ENCODE data around the gene NET1.
A peak's percentile ranks its signal among the peaks of the same experiment; 100 is the strongest.

NET1 gene

GRCh38 chr10:5491477-5491876 is 79.1 kb downstream of the NET1 start:
- Histone ChIP-seq H3K4me1 (ENCODE audit: control insufficient read depth, low read depth, low read length) (peaks cover 6% of the 10 kb centered on the region), H2BK15ac (replicated peaks; ENCODE audit: low read depth) (no peak overlapping the region), H2BK120ac (ENCODE audit: low read depth, low read length) (no peak overlapping the region), H3K18ac (ENCODE audit: low read length) (no peak overlapping the region), H3K23ac (ENCODE audit: low read length) (no peak overlapping the region), H2AK5ac (ENCODE audit: low read length) (no peak overlapping the region), H2BK5ac (ENCODE audit: low read length) (no peak overlapping the region), H3K4ac (ENCODE audit: low read depth, low read length) (no peak overlapping the region), H3K27me3 (ENCODE audit: insufficient read depth, low read length, poor library complexity) (no peaks in the 10 kb centered on the region), H3K56ac (ENCODE audit: low read length) (no peak overlapping the region), H3K9ac (ENCODE audit: low read length) (no peak overlapping the region), H3K79me2 (ENCODE audit: control insufficient read depth, insufficient read depth, low read length) (no peaks in the 10 kb centered on the region), H3K27ac (ENCODE audit: low read depth, low read length) (no peak overlapping the region), H4K8ac (ENCODE audit: low read depth, low read length) (no peak overlapping the region), H3K4me2 (ENCODE audit: low read length) (no peak overlapping the region), H4K5ac (ENCODE audit: low read length) (no peak overlapping the region), H3K36me3 (ENCODE audit: control insufficient read depth, insufficient read depth, low read length) (no peaks in the 10 kb centered on the region), H3K79me1 (ENCODE audit: low read length) (no peaks in the 10 kb centered on the region), H3K4me3 (ENCODE audit: low read length) (no peak overlapping the region)
- DNase-seq = no peak
- WGBS (ENCODE audit: extremely low coverage, insufficient coverage, low lambda C conversion rate) = no CpG with 5 or more reads among the region's 7 CpGs

GRCh38 chr10:5492322-5492855 is 80.0 kb downstream of the NET1 start:
- H2BK5ac ChIP-seq (ENCODE audit: low read length) = no peak overlapping the region
- no peak overlapping the region for H3K18ac ChIP-seq (ENCODE audit: low read length)
- no peak overlapping the region for H3K9ac ChIP-seq (ENCODE audit: low read length)
- H3K27ac ChIP-seq (ENCODE audit: low read depth, low read length) = no peak overlapping the region
- no peak overlapping the region for H4K8ac ChIP-seq (ENCODE audit: low read depth, low read length)
- no peaks in the 10 kb centered on the region for H3K4me1 ChIP-seq (ENCODE audit: control insufficient read depth, low read depth, low read length)
- H3K79me1 ChIP-seq (ENCODE audit: low read length) = no peaks in the 10 kb centered on the region
- H3K23ac ChIP-seq (ENCODE audit: low read length) = no peak overlapping the region
- no peaks in the 10 kb centered on the region for H3K36me3 ChIP-seq (ENCODE audit: control insufficient read depth, insufficient read depth, low read length)
- no peak overlapping the region for H3K56ac ChIP-seq (ENCODE audit: low read length)
- no peak overlapping the region for H3K4ac ChIP-seq (ENCODE audit: low read depth, low read length)
- no peak overlapping the region for H2BK15ac ChIP-seq (replicated peaks; ENCODE audit: low read depth)
- WGBS (ENCODE audit: extremely low coverage, insufficient coverage, low lambda C conversion rate) = no CpG with 5 or more reads among the region's 4 CpGs
- DNase-seq = no peak
- no peak overlapping the region for H3K4me3 ChIP-seq (ENCODE audit: low read length)
- no peak overlapping the region for H2AK5ac ChIP-seq (ENCODE audit: low read length)
- no peaks in the 10 kb centered on the region for H3K27me3 ChIP-seq (ENCODE audit: insufficient read depth, low read length, poor library complexity)
- no peaks in the 10 kb centered on the region for H3K79me2 ChIP-seq (ENCODE audit: control insufficient read depth, insufficient read depth, low read length)
- no peak overlapping the region for H2BK120ac ChIP-seq (ENCODE audit: low read depth, low read length)
- H4K5ac ChIP-seq (ENCODE audit: low read length) = no peak overlapping the region
- no peak overlapping the region for H3K4me2 ChIP-seq (ENCODE audit: low read length)

DNA sequence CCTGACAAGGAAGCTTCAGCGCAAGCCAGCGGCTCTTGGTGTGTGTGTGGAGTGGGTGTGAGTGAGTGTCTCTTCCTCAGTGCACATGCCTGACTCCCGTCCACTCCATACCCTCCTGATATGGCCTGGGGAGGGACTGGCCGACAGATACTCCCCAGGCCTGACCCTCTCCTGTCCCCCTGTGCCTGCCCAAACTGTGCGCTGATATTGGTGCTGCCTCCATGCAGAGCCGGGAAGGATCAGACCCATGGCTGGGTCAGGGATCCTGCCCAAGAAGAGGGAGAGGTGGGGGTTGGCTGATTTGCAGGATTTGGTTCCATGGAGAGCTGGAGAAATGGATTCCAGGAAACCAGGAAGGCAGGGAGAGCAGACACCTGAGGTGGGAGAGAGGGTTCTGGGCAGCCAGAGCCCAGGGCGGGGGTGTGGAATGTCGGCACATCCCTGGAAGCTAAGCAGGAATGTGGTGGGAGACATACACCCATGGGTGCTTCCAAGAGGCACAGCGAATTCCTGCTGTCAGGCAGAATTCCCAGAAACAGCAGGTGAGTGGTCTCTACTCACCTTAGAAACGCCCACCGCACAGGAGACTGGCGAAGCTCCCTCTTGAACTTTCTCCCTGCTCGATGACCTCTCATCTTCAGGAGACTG is 80.7 kb downstream of the NET1 start:
- no peaks in the 10 kb centered on the region for H3K79me1 ChIP-seq (ENCODE audit: low read length)
- no peak overlapping the region for H3K27ac ChIP-seq (ENCODE audit: low read depth, low read length)
- no peaks in the 10 kb centered on the region for H3K27me3 ChIP-seq (ENCODE audit: insufficient read depth, low read length, poor library complexity)
- H2BK120ac ChIP-seq (ENCODE audit: low read depth, low read length) = no peak overlapping the region
- no peak overlapping the region for H4K5ac ChIP-seq (ENCODE audit: low read length)
- H3K4me2 ChIP-seq (ENCODE audit: low read length) = no peak overlapping the region
- H2AK5ac ChIP-seq (ENCODE audit: low read length) = no peak overlapping the region
- no peaks in the 10 kb centered on the region for H3K4me1 ChIP-seq (ENCODE audit: control insufficient read depth, low read depth, low read length)
- no peak overlapping the region for H3K4ac ChIP-seq (ENCODE audit: low read depth, low read length)
- no peak for DNase-seq
- H3K23ac ChIP-seq (ENCODE audit: low read length) = no peak overlapping the region
- no peaks in the 10 kb centered on the region for H3K79me2 ChIP-seq (ENCODE audit: control insufficient read depth, insufficient read depth, low read length)
- H2BK5ac ChIP-seq (ENCODE audit: low read length) = no peak overlapping the region
- no peaks in the 10 kb centered on the region for H3K36me3 ChIP-seq (ENCODE audit: control insufficient read depth, insufficient read depth, low read length)
- H3K4me3 ChIP-seq (ENCODE audit: low read length) = no peak overlapping the region
- peak overlapping the region; percentile 5 for H3K18ac ChIP-seq (ENCODE audit: low read length)
- no peak overlapping the region for H3K9ac ChIP-seq (ENCODE audit: low read length)
- H4K8ac ChIP-seq (ENCODE audit: low read depth, low read length) = no peak overlapping the region
- WGBS (ENCODE audit: extremely low coverage, insufficient coverage, low lambda C conversion rate) = no CpG with 5 or more reads among the region's 13 CpGs
- no peak overlapping the region for H2BK15ac ChIP-seq (replicated peaks; ENCODE audit: low read depth)
- H3K56ac ChIP-seq (ENCODE audit: low read length) = no peak overlapping the region

- Histone ChIP-seq H2BK15ac (replicated peaks; ENCODE audit: low read depth) (no peak overlapping the region), H3K36me3 (ENCODE audit: control insufficient read depth, insufficient read depth, low read length) (no peaks in the 10 kb centered on the region)
- no CpG with 5 or more reads among the region's 3 CpGs for WGBS (ENCODE audit: extremely low coverage, insufficient coverage, low lambda C conversion rate)
These were observed 81.3 kb downstream of the NET1 start for GRCh38 chr10:5493691-5494090.

GRCh38 chr10:5494611-5495010 is 82.3 kb downstream of the NET1 start:
- Histone ChIP-seq H3K36me3 (ENCODE audit: control insufficient read depth, insufficient read depth, low read length) (no peaks in the 10 kb centered on the region), H4K8ac (ENCODE audit: low read depth, low read length) (no peak overlapping the region), H3K56ac (ENCODE audit: low read length) (no peak overlapping the region), H3K79me2 (ENCODE audit: control insufficient read depth, insufficient read depth, low read length) (no peaks in the 10 kb centered on the region), H3K9ac (ENCODE audit: low read length) (no peak overlapping the region), H2AK5ac (ENCODE audit: low read length) (no peak overlapping the region), H3K79me1 (ENCODE audit: low read length) (no peaks in the 10 kb centered on the region), H3K4ac (ENCODE audit: low read depth, low read length) (no peak overlapping the region), H3K23ac (ENCODE audit: low read length) (no peak overlapping the region), H3K18ac (ENCODE audit: low read length) (no peak overlapping the region), H2BK5ac (ENCODE audit: low read length) (no peak overlapping the region), H3K27me3 (ENCODE audit: insufficient read depth, low read length, poor library complexity) (no peaks in the 10 kb centered on the region), H2BK15ac (replicated peaks; ENCODE audit: low read depth) (no peak overlapping the region), H2BK120ac (ENCODE audit: low read depth, low read length) (no peak overlapping the region), H3K4me3 (ENCODE audit: low read length) (no peak overlapping the region), H3K27ac (ENCODE audit: low read depth, low read length) (no peak overlapping the region), H3K4me1 (ENCODE audit: control insufficient read depth, low read depth, low read length) (no peaks in the 10 kb centered on the region), H4K5ac (ENCODE audit: low read length) (no peak overlapping the region), H3K4me2 (ENCODE audit: low read length) (no peak overlapping the region)
- no peak for DNase-seq
- WGBS (ENCODE audit: extremely low coverage, insufficient coverage, low lambda C conversion rate) = no CpG with 5 or more reads among the region's 8 CpGs

More at GRCh38 chr10:5493691-5494090, 81.3 kb downstream of the NET1 start:
- Histone ChIP-seq H3K9ac (ENCODE audit: low read length) (no peak overlapping the region), H2BK5ac (ENCODE audit: low read length) (no peak overlapping the region), H4K5ac (ENCODE audit: low read length) (no peak overlapping the region), H3K4ac (ENCODE audit: low read depth, low read length) (no peak overlapping the region), H3K18ac (ENCODE audit: low read length) (peak overlapping the region; percentile 5), H3K56ac (ENCODE audit: low read length) (no peak overlapping the region), H3K4me2 (ENCODE audit: low read length) (no peak overlapping the region), H2BK120ac (ENCODE audit: low read depth, low read length) (no peak overlapping the region), H3K27me3 (ENCODE audit: insufficient read depth, low read length, poor library complexity) (no peaks in the 10 kb centered on the region), H3K4me1 (ENCODE audit: control insufficient read depth, low read depth, low read length) (no peaks in the 10 kb centered on the region), H3K79me1 (ENCODE audit: low read length) (no peaks in the 10 kb centered on the region), H2AK5ac (ENCODE audit: low read length) (no peak overlapping the region), H3K23ac (ENCODE audit: low read length) (no peak overlapping the region), H3K79me2 (ENCODE audit: control insufficient read depth, insufficient read depth, low read length) (no peaks in the 10 kb centered on the region), H4K8ac (ENCODE audit: low read depth, low read length) (no peak overlapping the region), H3K27ac (ENCODE audit: low read depth, low read length) (no peak overlapping the region), H3K4me3 (ENCODE audit: low read length) (no peak overlapping the region)
- DNase-seq = no peak
